ENCODE measurements around the gene LRPPRC.

DNA sequence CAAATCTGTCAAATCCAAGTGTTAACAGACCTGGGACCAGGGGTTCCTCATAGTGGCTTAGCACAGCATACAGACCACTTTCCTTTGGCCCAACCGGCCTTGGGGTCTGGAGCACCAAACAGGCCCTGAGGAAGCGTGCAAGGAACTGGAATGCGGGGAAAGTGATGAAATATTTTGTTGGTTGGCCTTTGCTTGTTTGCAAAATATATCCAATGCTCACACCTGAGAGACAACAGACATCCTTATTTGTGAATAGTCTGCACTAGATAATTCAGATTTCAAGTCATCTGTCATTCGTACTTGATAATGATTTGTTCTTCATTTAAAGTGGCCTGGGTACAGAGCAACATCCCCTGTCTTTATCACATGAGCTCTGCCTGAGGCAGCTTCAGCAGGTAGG is 113.5 kb downstream of the LRPPRC start:
- TF ChIP-seq POLR2AphosphoS5 (IDR thresholded peaks at IDR 0.05; ENCODE audit: low read depth) (no peak), EZH2 (IDR thresholded peaks at IDR 0.05; ENCODE audit: low read depth, unreplicated experiment) (no peak), ZNF114 (CRISPR knock-in tag; IDR thresholded peaks at IDR 0.05) (no peak), CREB1 (CRISPR knock-in tag; IDR thresholded peaks at IDR 0.05; ENCODE audit: low read depth) (no peak), STAT1 (IDR thresholded peaks at IDR 0.05; ENCODE audit: unreplicated experiment) (no peak), EZH2phosphoT487 (IDR thresholded peaks at IDR 0.05; ENCODE audit: unreplicated experiment) (no peak), ETS1 (IDR thresholded peaks at IDR 0.05) (no peak), JUNB (IDR thresholded peaks at IDR 0.05; ENCODE audit: unreplicated experiment) (no peak), REST (IDR thresholded peaks at IDR 0.05; ENCODE audit: unreplicated experiment) (no peak), ZNF331 (CRISPR knock-in tag; IDR thresholded peaks at IDR 0.05; ENCODE audit: low read depth) (no peak)
- TF ChIP-seq, protein P1, sequence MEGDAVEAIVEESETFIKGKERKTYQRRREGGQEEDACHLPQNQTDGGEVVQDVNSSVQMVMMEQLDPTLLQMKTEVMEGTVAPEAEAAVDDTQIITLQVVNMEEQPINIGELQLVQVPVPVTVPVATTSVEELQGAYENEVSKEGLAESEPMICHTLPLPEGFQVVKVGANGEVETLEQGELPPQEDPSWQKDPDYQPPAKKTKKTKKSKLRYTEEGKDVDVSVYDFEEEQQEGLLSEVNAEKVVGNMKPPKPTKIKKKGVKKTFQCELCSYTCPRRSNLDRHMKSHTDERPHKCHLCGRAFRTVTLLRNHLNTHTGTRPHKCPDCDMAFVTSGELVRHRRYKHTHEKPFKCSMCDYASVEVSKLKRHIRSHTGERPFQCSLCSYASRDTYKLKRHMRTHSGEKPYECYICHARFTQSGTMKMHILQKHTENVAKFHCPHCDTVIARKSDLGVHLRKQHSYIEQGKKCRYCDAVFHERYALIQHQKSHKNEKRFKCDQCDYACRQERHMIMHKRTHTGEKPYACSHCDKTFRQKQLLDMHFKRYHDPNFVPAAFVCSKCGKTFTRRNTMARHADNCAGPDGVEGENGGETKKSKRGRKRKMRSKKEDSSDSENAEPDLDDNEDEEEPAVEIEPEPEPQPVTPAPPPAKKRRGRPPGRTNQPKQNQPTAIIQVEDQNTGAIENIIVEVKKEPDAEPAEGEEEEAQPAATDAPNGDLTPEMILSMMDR (conservative IDR thresholded peaks at IDR 0.05; ENCODE audit: low read depth in 2 of 2), result no peak
